Smooth muscle cell of the brain vasculature (primary cell): ENCODE results near the gene POU3F2.

Experiments used
- DNase-seq: peaks from one replicate; pipeline ENCODE4 v3.0.0-alpha.2; 2012; ENCODE audit warnings: low read depth, low spot score

POU3F2 gene

DNA sequence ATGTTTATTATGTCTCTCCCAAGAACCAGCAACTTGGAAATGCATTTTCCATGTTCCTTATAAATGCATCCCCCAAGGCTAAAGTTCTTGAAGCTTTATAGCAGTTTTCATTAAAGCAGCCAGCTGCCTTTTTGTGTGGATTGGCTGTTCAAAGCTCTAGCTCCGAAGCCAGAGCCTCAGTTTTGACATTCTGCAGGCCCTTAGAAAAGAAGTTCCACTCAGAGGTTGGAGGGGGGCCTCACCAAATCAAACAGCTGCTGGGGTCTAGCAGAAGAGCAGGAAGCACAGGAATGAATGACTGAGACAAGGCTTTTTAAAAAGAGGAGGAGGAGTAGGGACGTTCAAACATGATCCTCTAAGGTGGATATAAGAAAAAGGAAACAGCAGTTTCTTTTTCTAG, 4.2 kb upstream of the POU3F2 start:
- DNase-seq: no peak

GRCh38 chr6:98831057-98831958, 3.1 kb upstream of the POU3F2 start:
- DNase-seq: no peak

GRCh38 chr6:98831959-98832283, 2.5 kb upstream of the POU3F2 start:
- DNase-seq: no peak

- DNase-seq: no peak
Observed at GRCh38 chr6:98832284-98833056, 1.9 kb upstream of the POU3F2 start.

DNA sequence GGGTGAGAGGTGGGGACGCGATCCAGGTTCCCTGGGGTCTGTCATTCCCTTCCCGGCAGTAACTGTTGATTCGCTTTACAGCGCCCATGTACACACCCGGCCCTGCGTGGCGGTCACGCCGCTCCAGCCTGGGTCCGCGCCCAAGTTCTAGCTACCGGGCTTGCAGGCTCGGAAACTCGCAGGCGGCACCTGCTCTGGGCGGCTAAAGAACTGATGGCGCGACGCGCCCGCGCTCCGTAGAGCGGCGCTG, 1.4 kb upstream of the POU3F2 start:
- no peak for DNase-seq

DNA sequence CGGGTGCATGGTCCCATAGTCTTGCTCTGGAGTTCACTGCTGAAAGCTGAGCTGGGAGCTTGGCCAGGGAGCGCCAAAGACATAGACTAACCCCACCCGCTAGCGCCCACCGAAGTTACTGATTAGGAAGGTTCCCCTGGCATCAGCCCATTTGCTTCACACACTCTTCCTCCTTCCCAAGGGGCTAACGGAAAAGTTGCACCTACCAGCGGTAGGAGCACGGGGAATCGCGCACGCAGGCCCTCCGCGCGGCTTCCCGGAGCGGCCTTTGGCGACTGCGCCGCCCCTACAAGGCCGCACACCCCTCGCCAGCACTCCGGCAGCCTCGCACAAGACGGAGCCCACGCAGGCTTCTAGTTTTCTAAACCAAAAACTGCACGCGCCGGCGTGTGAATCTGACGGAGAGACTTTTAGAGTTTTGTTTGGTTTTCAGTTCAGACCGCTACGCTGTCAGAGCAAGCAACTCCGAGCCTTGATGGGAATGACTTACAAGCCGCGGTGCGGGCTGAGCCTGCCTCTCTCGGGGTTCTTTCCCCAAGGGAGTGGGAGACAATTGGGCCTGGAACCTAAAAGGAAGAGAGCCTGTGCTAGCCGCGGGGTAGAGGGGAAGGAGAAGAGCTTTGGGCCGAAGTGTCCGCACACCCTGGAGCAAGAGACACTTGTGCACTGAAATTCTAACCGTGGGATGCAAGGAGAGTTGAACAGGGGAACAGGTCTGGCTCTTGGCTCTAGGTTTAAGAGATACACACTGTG, 891 bp upstream of the POU3F2 start:
- no peak for DNase-seq

GRCh38 chr6:98835149-98836024, 1.0 kb downstream of the POU3F2 start:
- no peak for DNase-seq

DNA sequence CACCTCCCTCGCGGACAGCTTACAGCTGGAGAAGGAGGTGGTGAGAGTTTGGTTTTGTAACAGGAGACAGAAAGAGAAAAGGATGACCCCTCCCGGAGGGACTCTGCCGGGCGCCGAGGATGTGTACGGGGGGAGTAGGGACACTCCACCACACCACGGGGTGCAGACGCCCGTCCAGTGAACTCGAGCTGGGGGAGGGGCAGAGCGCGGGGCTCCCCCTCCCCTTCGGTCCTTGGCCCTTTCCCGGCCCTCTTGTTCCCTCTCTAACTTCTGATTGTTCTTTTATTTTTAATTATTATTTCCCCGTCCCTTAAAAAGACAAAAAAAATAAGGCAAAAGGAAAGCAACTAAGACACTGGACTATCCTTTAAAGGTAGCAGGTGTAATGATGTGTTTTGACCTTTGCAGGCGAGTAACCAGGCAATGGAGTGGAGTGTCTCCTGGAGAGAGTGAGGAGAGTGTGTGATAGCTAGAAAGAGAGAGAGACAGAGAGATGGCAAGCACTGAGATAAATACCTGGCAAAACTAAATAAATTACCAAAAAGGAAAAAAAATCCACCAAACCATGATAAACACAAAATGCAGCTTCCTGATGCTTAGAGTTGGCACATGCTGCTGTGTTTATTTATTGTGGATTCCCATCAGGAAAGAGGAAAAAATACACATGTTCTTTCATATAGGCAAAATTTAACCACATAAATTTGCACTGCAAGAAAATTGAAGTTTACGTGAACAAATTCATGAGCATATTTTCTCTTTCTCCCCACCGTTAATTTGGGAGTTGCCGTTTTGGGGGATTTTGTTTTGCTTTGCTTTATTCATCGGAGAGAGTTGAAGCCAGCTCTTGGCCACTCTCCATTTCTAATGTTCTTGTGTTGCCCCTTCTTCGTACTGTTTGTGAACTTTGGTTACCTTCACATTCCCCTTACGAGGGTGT, 1.9 kb downstream of the POU3F2 start:
- DNase-seq: no peak

GRCh38 chr6:98836962-98837944, 2.9 kb downstream of the POU3F2 start:
- no peak for DNase-seq

GRCh38 chr6:98838032-98838431, 3.7 kb downstream of the POU3F2 start:
- DNase-seq: no peak

- no peak for DNase-seq
Observed at GRCh38 chr6:98838975-98839374, 4.6 kb downstream of the POU3F2 start.

- DNase-seq: no peak
Observed at GRCh38 chr6:98839781-98840361, 5.5 kb downstream of the POU3F2 start.

GRCh38 chr6:98840385-98840784, 6.0 kb downstream of the POU3F2 start:
- no peak for DNase-seq

DNA sequence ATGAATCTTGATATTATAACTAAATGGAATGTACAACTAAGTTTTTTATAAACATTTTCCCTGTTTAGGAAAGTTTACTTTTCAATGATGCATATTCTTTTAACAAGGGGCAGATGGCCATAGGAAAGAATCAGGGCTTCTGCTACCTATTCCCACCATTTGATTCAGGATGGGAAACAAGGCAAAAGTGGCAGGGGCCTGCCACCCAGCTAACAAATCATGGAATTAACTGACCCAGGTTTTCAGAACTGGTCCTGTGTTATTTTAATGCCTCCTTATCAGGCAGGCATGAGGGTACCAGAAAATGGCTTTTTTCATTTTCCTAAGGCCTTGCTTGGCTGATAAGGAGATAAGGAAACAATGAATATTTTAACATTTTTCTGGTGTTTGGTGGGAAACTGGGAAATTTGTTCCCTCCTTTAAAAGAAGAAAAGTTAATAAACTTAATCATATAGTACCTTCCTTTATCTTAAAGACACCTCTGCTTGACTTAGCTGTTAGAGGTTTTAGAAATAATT, 6.7 kb downstream of the POU3F2 start:
- no peak for DNase-seq

- no peak for DNase-seq
Observed at GRCh38 chr6:98841621-98842341, 7.4 kb downstream of the POU3F2 start.

DNA sequence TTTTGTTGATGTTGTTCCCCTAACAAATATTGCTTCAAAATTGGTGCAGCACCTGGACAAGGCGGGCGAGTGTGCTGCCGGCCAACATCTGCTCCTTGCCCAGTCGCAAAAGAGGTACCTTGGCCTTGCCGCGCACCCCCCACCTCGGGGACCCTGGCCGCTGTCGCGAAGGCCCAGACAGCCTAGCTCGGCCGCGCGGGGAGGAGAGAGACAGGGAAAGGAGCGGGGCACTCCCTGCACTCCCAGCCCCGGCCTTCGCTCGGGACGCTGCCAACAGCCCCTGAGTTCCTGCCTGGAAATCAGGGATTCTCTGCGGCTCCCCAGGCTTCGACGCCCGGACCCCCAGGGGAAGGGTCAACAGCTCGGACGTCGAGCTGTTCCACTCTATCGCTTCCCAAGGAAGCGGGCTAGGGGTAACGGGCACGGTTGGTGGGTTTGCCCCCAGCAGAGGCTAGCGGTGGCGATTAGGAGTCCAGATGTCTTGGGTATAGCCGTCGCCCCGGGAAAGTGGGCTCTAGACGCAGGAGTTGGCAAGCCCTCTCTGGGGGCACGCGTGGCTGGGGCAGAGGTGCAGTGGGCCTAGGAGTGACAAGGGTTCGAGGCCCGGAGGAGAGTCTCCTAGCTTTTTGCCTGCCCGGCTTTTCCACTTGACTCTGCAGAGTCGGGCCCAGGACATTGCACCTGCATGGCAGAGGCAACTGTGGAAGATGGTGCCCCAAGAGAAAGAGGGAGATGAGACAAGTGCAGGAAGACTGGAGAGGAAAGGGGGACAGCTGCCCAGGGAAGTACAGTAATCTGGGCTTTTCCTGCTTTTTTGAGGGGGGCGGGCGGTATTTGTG, 8.2 kb downstream of the POU3F2 start:
- DNase-seq: no peak
